SH-SY5Y (cell line): ENCODE results near the gene C2.

ENCODE experiments used
- GATA2 ChIP-seq: IDR thresholded peaks from 2 replicates; pipeline ENCODE4 v1.6.1; 2011; ENCODE audit warnings: mild to moderate bottlenecking, low read depth, low read length
- GATA3 ChIP-seq: IDR thresholded peaks from 2 replicates; pipeline ENCODE4 v1.6.1; 2011; ENCODE audit warnings: low read depth, mild to moderate bottlenecking, low read length, moderate library complexity

GRCh38 chr6:31920811-31921210, 6.7 kb upstream of the C2 start:
- TF ChIP-seq GATA2 (no peak), GATA3 (no peak)
